GM13977 (cell line): ENCODE data around the gene MST1.

Source experiments
- DNase-seq: peaks from one replicate; pipeline ENCODE4 v3.0.0; 2012; ENCODE audit warnings: low spot score
- in situ Hi-C: fragments of 300-500 bp; cut with MboI; formaldehyde crosslinking; loops from one replicate; pipeline ENCODE4 v1.12.0; 2022; ENCODE audit warnings: low sequenced_read_pairs, low pct_unique_long_range_greater_than_20kb, mixed read lengths, inconsistent platforms; ENCODE audit not compliant: unreplicated experiment
- TF ChIP-seq, protein P1 (sequence below): IDR thresholded peaks from 2 replicates; pipeline ENCODE4 v1.5.1; 2012; ENCODE audit warnings: mild to moderate bottlenecking, control low read depth; ENCODE audit not compliant: insufficient read depth; ENCODE audit errors: extremely low read depth, missing control alignments

MST1 gene

DNA sequence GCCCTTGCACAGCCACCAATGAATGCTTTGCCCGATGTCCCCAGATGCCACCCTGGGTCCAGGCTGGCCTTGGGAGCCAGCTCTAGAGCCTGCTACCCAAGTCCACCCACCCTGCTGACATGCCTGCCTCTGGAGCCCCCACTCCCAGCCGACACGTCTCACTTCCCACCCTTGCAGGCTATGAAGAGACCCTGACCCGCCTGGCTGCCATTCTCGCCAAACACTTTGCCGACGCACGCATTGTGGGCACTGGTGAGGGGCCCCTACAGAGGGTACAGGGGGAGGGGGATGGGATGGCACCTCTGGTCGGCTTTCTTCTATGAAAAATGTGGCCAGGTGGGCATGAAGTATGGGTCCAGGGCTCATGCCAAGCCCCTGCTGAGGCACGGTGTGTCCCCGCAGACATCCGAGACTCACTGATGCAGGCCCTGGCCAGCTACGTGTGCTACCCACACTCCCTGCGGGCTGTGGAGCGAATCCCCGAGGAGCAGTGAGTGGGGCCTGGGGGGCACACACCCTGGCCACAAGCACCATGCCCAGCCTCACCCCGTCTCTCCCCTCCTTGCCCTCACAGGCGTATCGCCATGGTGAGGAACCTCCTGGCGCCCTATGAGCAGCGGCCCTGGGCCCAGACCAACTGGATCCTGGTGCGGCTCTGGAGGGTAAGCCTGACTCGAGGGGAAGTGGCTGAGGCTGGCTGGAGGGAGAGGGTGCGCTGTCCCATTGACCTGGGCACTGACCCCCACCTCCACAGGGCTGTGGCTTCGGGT lies 24.2 kb upstream of the MST1 start:
- in situ Hi-C loops, result no loop called here
- no peak for DNase-seq
- TF ChIP-seq, protein P1, sequence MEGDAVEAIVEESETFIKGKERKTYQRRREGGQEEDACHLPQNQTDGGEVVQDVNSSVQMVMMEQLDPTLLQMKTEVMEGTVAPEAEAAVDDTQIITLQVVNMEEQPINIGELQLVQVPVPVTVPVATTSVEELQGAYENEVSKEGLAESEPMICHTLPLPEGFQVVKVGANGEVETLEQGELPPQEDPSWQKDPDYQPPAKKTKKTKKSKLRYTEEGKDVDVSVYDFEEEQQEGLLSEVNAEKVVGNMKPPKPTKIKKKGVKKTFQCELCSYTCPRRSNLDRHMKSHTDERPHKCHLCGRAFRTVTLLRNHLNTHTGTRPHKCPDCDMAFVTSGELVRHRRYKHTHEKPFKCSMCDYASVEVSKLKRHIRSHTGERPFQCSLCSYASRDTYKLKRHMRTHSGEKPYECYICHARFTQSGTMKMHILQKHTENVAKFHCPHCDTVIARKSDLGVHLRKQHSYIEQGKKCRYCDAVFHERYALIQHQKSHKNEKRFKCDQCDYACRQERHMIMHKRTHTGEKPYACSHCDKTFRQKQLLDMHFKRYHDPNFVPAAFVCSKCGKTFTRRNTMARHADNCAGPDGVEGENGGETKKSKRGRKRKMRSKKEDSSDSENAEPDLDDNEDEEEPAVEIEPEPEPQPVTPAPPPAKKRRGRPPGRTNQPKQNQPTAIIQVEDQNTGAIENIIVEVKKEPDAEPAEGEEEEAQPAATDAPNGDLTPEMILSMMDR, result no peak

DNA sequence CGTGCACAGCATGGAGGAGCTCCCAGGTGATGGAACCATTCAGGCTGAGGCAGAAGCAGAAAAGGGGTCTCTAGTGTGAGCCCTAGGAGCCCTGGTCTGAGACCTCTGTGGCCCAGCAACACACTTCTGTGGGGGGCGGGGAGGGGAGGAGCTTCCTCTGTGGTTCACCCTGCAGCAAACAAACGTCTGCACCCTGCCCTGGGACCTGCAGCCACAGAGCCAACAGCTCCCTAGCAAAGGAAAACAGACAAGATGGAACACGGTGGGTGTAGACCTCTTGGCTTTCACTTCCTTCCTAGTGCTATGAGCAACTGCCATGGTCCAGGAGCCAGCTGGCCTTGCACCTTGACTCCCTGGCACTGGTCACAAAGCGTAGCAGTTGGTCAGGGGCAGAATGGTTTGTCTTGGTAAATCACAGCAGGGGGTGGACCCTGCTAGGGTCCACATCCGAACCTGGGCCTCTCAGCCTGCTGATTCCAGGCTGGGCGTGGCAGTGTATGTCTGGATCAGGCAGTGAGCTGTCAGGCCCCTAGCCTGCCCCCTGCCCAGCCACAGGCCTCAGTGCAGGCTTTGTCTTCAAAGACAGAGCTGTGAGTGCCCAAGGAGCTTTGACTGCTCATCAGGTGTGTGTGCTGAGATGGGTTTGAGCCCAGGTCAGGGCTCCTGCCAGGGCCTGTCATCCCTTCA lies 23.5 kb upstream of the MST1 start:
- in situ Hi-C loops, result no loop called here
- DNase-seq, result no peak
- TF ChIP-seq, protein P1, result no peak

DNA sequence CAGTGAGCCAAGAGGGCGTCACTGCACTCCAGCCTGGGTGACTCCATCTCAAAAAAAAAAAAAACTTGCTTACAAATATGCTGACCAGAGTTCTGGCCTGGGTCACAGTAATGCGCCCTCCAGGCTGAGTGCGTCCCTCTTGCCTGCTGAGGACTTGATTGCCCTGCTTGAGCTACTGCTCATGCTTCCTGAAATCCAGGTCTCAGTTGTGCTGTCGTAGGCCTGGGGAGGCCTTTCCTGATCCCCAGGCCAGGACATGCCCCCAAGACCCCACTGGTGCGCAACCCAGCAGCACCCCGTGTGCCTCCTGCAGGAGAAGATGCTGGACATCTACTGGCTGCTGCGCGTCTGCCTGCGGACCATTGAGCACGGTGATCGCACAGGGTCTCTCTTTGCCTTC lies 22.9 kb upstream of the MST1 start:
- in situ Hi-C loops, result no loop called here
- TF ChIP-seq, protein P1, result no peak
- DNase-seq, result no peak

DNA sequence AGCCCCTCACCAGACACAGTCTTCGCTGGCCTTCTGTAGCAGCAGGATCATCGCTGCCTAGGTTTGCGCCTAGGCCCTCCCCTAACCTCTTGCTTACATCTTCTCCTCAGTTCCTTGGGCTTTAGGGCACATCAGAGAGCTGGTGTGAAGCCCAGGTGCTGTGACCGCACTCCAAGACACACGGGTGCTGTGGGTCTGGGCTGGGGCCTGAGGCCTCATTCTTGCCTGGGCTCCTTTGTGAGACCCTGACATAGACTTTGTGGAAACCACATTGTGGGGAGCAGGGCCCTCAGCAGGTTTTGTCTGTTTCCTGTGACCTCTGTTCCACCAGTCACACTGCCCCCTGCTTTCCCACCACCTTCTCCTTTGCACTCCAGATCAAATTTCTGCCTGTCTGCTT lies 22.2 kb upstream of the MST1 start:
- in situ Hi-C loops, result no loop called here
- DNase-seq, result no peak
- TF ChIP-seq, protein P1, result no peak

DNA sequence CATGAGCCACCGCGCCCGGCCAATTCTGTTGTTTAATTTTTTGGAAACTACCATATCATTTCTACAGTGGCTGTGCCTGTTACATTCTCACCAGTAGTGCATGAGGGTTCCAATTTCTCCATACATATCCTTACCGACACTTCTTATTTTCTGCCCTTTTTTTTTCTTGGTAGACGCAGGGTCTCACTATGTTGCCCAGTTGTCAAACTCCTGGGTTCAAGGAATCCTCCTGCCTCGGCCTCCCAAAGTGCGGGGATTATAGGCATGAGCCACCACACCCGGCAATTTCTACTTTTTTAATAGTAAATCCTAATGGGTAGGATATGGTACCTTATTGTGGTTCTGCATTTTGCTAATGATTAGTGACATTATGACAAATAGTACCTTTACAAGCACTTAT lies 20.6 kb upstream of the MST1 start:
- TF ChIP-seq, protein P1, result no peak
- in situ Hi-C loops, result no loop called here
- DNase-seq, result no peak

DNA sequence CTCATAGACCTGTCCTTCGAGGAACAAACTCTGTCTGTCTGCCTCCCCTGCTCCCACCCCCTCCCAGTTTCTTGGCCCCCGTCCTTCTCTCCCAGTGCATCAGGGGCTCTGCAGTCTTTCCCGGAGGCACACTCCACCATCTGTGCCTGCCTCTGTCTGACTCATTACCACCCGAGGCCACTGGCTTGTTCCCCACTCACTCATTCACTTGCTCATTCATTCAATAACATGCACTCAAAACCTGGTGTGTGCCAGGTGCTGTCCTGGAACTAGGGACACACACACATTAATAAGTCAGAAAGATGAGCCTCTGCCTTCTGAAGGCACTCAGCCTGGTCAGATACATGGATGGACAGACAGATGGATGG lies 17.8 kb upstream of the MST1 start:
- in situ Hi-C loops, result no loop called here
- no peak for DNase-seq
- TF ChIP-seq, protein P1, result no peak
